ENCODE measurements around the gene BCL11A. TPM values are rescaled to one million over a fixed set of nuclear protein-coding genes. Genes with fewer than 3 reads are reported as not detected.

The BCL11A gene
- total RNA-seq, 2 experiments from 2014 or later, result 2.3 to 3.3 TPM

DNA sequence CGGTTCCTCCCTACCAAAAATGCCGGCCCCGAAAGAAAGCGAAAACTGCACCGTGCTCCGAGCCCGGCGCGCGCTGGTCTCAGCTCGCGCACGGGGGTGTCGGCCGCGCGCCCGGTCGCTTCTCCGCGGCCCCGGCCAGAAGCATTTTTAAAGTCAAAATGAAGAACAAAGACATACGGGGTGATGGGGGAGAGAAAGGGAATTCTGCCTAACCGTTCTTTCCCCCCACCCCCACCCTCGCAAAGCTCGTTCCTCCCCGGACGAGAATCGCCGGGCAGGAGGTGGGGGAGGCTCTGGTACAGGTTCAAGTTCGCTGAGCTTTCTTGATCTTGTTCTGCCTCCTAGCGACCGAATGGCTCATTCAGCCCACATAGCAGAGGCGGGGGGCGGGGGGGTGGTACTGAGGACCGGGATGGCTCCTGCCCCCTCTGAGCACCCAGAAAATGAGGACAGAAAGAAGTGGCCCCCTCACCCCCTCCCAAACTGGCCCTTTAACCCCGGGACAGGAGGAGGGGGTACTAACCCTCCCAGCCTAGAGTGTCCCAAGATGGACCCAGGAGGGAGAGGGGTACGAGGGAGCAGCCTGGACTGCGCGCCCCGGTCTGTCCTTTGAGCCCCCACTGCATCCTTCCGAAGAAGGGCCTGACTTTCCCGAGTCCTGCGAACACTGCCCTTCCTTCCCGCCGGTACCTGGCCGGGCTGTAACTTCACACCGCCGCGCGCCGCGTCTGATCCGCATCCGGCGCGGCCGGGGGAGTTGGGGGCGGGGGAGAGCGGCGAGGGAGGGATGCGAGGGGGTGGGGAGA is 3.1 kb downstream of the BCL11A start:
- Histone ChIP-seq H3K4me3 (ENCODE audit: low read length) (peak overlapping the region; percentile 62), H3K27ac (ENCODE audit: low read depth in 1 of 2, low read length in 2 of 2) (peak overlapping the region in 1 of 2 donors; percentile 53), H3K27me3 (ENCODE audit: control insufficient read depth in 1 of 2, insufficient read depth in 2 of 2, low read length in 2 of 2) (peaks cover 58 to 83% of the 10 kb centered on the region in 2 experiments), H3K4me1 (ENCODE audit: insufficient read depth, low read length) (peaks cover 61% of the 10 kb centered on the region), H3K36me3 (ENCODE audit: insufficient read depth, low read length) (no peaks in the 10 kb centered on the region), H3K9me3 (ENCODE audit: control insufficient read depth in 1 of 2, insufficient read depth in 1 of 2, low read length in 2 of 2) (peaks cover 0 to 29% of the 10 kb centered on the region in 2 experiments)
- H3K27ac Mint-ChIP-seq, result peak overlapping the region; percentile 86
- H3K36me3 Mint-ChIP-seq (ENCODE audit: low read depth), result peaks cover 8% of the 10 kb centered on the region
- H3K9me3 Mint-ChIP-seq, result no peaks in the 10 kb centered on the region
- H3K4me1 Mint-ChIP-seq (ENCODE audit: low read depth), result peaks cover 45% of the 10 kb centered on the region
- intact Hi-C loops (cut with DNase I, micrococcal nuclease), result loop anchor here (5.0 to 10.0 kb wide), 4 partner anchors 288 to 1526 kb away; no protein-coding TSS in a partner anchor
- peak overlapping the region; percentile 96 for H3K4me3 Mint-ChIP-seq
- ATAC-seq (ENCODE audit: poor library complexity), result peak; percentile 62
- H3K27me3 Mint-ChIP-seq, result peaks cover 78% of the 10 kb centered on the region
- CTCF ChIA-PET, result interaction anchor here (0.6 to 0.7 kb wide), 3 partner anchors 41 to 209 kb away, joined by 3 read pairs; no protein-coding TSS in a partner anchor
- POLR2A ChIA-PET, result interaction anchor here (0.5 to 1.5 kb wide), 9 partner anchors 10 to 663 kb away, joined by 3 to 6 read pairs (median 4); no protein-coding TSS in a partner anchor
- DNase-seq, result peak in 8 of 14 experiments; percentile 23 to 76 (median 50)
- peak; percentile 21 for TF ChIP-seq CTCF (IDR thresholded peaks at IDR 0.05)

DNA sequence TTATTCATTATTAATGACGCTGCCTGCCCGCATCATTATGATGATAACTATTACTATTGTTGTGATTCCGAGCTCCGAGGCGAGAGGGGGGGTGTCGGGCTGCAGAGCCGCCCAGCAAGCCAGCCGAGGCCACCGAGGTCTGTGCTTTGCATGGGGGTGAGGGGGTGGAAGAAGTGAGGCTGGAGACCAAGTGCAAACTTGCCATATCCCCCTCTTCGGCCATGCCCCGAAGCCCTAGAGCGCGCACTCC is 3.6 kb downstream of the BCL11A start:
- peak overlapping the region; percentile 62 for H3K4me3 ChIP-seq (ENCODE audit: low read length)
- CTCF ChIA-PET, result interaction anchor here (0.6 to 0.7 kb wide), 3 partner anchors 41 to 210 kb away, joined by 3 read pairs; no protein-coding TSS in a partner anchor

More for the DNA sequence above, 3.6 kb downstream of the BCL11A start:
- Histone ChIP-seq H3K27me3 (ENCODE audit: control insufficient read depth in 1 of 2, insufficient read depth in 2 of 2, low read length in 2 of 2) (peaks cover 56 to 82% of the 10 kb centered on the region in 2 experiments), H3K36me3 (ENCODE audit: insufficient read depth, low read length) (no peaks in the 10 kb centered on the region), H3K27ac (ENCODE audit: low read depth in 1 of 2, low read length in 2 of 2) (peak overlapping the region in 1 of 2 donors; percentile 53), H3K4me1 (ENCODE audit: insufficient read depth, low read length) (peaks cover 55% of the 10 kb centered on the region), H3K9me3 (ENCODE audit: control insufficient read depth in 1 of 2, insufficient read depth in 1 of 2, low read length in 2 of 2) (peaks cover 0 to 24% of the 10 kb centered on the region in 2 experiments)
- Mint-ChIP-seq H3K36me3 (ENCODE audit: low read depth) (peaks cover 8% of the 10 kb centered on the region), H3K4me3 (peak overlapping the region; percentile 96), H3K27me3 (peaks cover 78% of the 10 kb centered on the region), H3K9me3 (no peaks in the 10 kb centered on the region), H3K4me1 (ENCODE audit: low read depth) (peaks cover 39% of the 10 kb centered on the region), H3K27ac (peak overlapping the region; percentile 86)
- TF ChIP-seq CTCF (IDR thresholded peaks at IDR 0.05), result no peak
- intact Hi-C loops (cut with DNase I, micrococcal nuclease), result loop anchor here (5.0 to 10.0 kb wide), 4 partner anchors 288 to 1525 kb away; no protein-coding TSS in a partner anchor
- DNase-seq (no peak), ATAC-seq (ENCODE audit: poor library complexity) (peak; percentile 4)
- POLR2A ChIA-PET, result interaction anchor here (0.7 to 1.5 kb wide), 6 partner anchors 9 to 662 kb away, joined by 3 to 6 read pairs (median 4); no protein-coding TSS in a partner anchor

Data from CD4-positive, alpha-beta T cell (primary cell).